GM10266 (cell line): Measurements from ENCODE around the gene AMTN.

Source experiments
- DNase-seq: peaks from one replicate; pipeline ENCODE4 v3.0.0; 2012; ENCODE audit errors: extremely low spot score
- TF ChIP-seq, protein P1 (sequence below): IDR thresholded peaks from 2 replicates; pipeline ENCODE4 v1.5.1; 2012; ENCODE audit warnings: mild to moderate bottlenecking, low read depth; ENCODE audit not compliant: control insufficient read depth, insufficient read depth; ENCODE audit errors: missing control alignments

AMTN gene

DNA sequence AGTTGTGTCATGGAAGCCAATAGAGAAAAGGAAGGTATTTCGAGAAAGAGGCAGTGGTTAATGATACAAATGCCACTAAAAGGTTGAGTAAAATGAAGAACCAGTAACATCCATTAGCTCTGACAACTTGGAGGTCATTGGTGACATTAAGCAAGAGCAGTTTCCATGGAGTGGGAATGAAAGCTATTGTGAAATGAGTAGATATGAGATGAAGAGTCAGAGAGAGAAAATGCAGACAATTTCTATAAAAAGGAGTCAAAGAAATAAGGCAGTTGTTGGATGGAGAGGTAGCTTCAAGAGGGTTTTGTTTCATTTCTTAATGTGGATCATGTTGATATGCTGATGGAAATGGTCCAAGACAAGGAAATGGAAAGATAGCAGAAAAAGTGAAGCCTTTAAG lies 9.6 kb upstream of the AMTN start:
- TF ChIP-seq, protein P1, sequence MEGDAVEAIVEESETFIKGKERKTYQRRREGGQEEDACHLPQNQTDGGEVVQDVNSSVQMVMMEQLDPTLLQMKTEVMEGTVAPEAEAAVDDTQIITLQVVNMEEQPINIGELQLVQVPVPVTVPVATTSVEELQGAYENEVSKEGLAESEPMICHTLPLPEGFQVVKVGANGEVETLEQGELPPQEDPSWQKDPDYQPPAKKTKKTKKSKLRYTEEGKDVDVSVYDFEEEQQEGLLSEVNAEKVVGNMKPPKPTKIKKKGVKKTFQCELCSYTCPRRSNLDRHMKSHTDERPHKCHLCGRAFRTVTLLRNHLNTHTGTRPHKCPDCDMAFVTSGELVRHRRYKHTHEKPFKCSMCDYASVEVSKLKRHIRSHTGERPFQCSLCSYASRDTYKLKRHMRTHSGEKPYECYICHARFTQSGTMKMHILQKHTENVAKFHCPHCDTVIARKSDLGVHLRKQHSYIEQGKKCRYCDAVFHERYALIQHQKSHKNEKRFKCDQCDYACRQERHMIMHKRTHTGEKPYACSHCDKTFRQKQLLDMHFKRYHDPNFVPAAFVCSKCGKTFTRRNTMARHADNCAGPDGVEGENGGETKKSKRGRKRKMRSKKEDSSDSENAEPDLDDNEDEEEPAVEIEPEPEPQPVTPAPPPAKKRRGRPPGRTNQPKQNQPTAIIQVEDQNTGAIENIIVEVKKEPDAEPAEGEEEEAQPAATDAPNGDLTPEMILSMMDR = no peak
- no peak for DNase-seq

DNA sequence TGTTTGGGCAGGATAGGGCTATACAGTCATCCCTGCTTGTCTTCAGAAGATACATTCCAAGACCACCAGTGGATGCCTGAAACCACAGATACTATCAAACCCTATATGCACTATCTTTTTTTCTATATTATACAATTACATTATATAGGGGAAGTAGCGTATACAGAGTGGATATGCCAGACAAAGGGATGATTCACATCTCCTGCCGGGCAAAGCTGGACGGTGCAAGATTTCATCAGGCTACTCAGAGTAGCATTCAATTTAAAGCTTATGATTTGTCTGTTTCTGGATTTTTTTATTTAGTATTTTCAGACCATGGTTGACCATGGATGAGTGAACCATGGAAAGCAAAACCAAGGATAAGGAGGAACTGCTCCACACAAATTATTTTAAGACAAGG lies 7.0 kb upstream of the AMTN start:
- DNase-seq = no peak
- TF ChIP-seq, protein P1 = no peak

DNA sequence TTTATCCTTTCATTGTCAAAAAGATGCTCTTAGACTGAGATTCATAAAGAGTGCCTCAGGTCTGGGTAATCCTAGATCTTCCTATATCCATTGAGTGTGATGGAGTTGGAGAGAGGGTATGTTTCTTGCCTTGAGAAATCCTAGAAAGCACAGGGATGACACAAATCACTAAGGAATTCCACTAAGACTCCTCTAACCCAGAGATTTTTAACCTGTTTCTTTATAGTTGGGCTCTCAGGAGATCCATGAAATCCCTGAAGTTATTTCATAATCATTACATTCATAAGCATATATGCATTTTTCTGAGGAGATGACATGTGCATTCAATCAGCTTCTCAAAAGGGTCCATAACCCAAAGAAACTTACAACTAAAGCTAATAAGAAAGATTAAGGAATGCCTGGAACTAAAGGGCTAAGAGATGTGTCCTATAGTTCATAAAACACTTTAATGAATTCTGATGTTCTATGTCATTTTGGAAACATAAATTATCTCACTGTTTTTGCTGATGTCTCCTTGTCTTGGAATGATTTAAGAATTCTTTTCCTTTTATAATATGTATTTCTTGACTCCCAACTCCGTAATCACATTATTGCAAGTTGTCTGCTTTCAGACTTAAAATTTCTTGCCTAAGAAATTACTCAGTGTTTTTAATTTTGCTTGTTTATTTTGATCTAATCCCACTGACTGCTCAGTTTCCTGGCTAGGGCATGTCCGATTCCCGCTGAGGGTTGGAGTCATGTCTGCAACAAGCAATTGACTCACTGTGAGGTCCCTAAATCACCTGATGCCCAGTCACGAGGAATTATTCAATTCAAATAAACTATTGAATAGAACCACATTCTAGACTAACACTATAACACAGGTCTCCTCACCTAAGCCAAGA lies 2.8 kb upstream of the AMTN start:
- TF ChIP-seq, protein P1 = no peak
- DNase-seq = no peak

DNA sequence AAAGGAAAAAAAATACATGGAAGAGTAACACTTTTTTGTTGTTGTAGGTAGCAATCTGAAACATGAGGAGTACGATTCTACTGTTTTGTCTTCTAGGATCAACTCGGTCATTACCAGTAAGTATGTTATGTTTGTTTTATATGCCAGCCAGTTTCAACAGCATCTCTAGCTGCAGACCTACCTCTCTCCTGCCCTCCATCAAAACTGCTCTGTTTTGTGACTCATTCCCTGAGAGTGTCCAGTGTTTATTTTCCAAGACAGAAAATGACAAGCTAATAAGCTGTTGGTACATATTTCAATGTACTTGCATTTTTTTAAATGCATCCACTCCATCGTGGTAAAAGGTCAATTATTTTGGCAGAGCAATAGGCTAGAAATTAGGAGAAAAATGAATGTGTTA lies 347 bp downstream of the AMTN start:
- no peak for DNase-seq
- TF ChIP-seq, protein P1 = no peak

DNA sequence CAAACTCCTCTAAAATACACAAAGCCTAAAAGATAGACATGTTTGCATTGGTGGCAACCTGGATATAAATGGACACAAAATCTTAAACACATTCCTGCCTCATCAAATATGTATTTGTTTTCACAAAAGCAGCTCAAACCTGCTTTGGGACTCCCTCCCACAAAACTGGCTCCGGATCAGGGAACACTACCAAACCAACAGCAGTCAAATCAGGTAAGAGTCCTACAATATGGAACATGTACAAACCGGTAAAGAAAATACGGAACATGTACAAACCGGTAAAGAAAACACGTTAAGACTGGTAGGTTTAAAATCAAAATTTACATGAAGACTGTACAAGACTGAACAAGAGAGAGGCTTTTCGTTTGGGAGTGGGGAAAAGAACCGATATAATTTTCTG lies 4.3 kb downstream of the AMTN start:
- TF ChIP-seq, protein P1 = no peak
- DNase-seq = no peak

DNA sequence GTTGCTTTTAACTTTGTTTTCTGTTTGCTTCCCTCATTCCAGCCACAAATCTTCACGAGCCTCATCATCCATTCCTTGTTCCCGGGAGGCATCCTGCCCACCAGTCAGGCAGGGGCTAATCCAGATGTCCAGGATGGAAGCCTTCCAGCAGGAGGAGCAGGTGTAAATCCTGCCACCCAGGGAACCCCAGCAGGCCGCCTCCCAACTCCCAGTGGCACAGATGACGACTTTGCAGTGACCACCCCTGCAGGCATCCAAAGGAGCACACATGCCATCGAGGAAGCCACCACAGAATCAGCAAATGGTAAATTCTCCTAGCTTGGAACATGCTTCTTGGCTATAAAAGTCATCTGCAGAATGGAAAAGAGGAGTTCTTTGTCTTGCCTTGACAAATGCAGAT lies 12.6 kb downstream of the AMTN start:
- TF ChIP-seq, protein P1 = no peak
- no peak for DNase-seq

DNA sequence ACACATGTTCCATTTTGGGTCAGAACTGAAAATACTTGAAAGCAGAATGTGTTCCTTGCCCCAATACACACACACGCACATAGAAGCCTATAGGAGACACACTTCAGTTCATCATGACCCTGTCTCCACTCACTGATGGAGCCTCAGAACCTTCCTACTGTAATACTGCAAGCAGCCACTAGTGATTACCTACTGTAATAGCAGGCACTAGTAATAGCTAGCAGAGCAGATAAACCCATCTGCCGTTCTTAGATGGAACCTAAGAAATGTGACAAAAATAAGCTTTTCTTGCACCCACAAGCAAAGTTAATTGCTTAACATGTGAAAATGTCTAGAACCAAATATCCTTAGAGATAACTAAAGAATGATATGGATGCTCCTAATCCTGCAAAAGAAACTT lies 13.6 kb downstream of the AMTN start:
- TF ChIP-seq, protein P1 = no peak
- DNase-seq = no peak
